ENCODE results near the gene TNFRSF1A.
A peak's percentile ranks its signal among the peaks of the same experiment; 100 is the strongest.

TNFRSF1A gene

DNA sequence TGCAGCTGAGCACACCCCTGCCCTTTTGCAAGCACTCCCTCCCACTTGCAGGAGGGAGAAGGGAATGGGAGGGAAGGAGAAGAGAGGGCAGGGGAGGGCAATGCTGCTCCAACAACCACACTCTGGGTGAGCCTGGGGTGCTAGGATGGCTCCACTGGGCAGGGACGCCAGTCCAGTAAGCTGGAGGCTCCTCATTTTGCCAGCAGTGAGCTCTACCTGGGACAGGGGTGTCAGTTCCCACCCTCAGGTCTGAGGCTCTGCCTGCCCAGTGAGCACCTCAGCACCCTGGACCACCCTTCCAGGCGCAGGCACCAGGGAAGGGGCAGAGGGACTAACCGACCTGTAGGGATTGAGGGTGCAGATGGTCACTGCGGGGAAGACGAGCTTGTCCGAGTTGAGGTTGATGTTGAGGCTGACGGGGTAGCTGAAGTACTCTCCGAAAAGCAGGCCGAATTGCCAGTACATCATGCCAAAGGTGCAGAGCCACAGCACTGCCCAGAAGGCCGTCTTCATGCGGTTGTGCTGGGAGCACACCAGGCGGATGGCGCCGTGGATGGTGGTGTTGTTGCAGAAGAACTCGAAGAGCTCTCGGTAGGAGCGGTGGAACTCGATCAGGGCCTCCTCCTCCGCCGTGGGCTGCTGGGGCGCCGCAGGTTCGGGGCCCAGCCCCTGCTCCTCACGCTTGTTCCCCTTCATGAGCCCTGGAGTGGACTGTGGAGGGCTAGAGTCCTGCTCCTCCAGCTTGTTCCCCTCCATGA is 32.3 kb upstream of the TNFRSF1A start:
- TF ChIP-seq, protein P1, sequence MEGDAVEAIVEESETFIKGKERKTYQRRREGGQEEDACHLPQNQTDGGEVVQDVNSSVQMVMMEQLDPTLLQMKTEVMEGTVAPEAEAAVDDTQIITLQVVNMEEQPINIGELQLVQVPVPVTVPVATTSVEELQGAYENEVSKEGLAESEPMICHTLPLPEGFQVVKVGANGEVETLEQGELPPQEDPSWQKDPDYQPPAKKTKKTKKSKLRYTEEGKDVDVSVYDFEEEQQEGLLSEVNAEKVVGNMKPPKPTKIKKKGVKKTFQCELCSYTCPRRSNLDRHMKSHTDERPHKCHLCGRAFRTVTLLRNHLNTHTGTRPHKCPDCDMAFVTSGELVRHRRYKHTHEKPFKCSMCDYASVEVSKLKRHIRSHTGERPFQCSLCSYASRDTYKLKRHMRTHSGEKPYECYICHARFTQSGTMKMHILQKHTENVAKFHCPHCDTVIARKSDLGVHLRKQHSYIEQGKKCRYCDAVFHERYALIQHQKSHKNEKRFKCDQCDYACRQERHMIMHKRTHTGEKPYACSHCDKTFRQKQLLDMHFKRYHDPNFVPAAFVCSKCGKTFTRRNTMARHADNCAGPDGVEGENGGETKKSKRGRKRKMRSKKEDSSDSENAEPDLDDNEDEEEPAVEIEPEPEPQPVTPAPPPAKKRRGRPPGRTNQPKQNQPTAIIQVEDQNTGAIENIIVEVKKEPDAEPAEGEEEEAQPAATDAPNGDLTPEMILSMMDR (IDR thresholded peaks at IDR 0.05; ENCODE audit: low read depth, low read length) = no peak
- no peak for DNase-seq (ENCODE audit: low read depth in 2 of 2)
- H3K4me3 ChIP-seq (replicated peaks in 1 of 2; ENCODE audit: low read depth in 2 of 2, low read length in 2 of 2) = no peak overlapping the region

DNA sequence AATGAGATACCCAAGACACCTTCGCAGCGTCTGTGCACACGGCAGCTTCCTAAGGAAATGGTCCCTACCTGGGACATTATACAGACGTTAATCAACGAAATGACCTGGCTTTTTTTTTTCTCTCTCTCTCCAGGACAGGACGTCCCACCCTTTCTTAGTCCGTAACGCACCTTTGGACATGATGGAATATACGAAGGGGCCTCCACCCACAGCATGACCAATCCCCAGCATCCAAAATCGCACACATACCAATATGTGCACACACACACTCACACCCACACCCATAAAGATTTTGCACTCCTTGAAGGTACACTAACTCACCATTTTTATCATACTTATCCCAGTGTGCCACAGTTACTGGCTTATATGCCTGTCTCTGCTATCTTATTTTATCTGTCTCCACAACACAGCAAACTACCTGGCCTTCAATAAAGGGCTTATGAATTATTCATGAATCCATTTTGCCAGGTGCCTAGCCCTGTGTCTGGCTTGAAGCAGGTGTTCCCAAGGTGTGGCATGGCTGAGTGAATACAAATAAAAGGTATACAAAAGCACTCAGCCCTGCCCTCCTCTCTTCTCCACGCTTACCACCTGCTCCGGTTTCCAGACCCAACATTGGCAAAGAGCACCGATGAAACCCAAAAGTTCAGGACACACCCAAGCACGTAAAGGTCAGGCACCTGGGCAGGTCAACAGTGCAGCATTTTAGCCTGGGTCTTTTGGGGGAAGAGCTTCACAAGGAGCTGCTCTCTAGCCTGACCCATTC is 31.3 kb upstream of the TNFRSF1A start:
- no peak overlapping the region for H3K4me3 ChIP-seq (replicated peaks in 1 of 2; ENCODE audit: low read depth in 2 of 2, low read length in 2 of 2)
- DNase-seq (ENCODE audit: low read depth in 2 of 2) = no peak

DNA sequence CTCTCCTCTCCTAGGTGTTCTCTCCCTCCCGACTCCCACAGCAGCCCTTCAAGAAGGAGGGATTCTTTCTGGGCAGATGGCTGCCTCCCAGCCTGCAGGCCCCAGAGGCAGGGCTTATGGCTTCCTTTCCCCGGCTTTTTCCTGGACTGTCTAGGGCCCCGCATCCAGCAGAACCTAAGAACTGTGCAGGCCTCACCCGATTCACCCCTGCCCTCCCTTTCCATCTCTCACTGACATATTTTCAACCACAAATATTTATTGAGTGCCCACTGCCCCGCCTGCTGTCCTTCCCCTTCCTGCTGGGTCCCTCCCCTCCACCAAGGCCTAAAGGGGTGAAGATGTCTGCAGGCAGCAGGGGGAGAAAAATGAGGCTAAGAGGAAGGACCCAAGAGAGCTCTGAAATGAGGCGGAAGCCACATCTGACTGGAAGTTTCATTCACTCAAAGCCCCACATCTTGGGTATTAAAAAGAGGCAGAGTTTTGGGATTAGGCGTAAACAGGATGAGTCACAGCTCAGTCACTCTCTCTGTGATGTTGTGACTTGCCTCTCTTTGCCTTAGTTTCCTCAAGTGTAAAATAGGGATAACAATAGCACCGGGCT is 30.6 kb upstream of the TNFRSF1A start:
- no peak overlapping the region for H3K4me3 ChIP-seq (replicated peaks in 1 of 2; ENCODE audit: low read depth in 2 of 2, low read length in 2 of 2)
- peak; percentile 82 to 90 for DNase-seq (ENCODE audit: low read depth in 2 of 2)
- TF ChIP-seq, protein P1 (IDR thresholded peaks at IDR 0.05; ENCODE audit: low read depth, low read length) = no peak

More for the DNA sequence above, 31.3 kb upstream of the TNFRSF1A start:
- TF ChIP-seq, protein P1 (IDR thresholded peaks at IDR 0.05; ENCODE audit: low read depth, low read length) = no peak

DNA sequence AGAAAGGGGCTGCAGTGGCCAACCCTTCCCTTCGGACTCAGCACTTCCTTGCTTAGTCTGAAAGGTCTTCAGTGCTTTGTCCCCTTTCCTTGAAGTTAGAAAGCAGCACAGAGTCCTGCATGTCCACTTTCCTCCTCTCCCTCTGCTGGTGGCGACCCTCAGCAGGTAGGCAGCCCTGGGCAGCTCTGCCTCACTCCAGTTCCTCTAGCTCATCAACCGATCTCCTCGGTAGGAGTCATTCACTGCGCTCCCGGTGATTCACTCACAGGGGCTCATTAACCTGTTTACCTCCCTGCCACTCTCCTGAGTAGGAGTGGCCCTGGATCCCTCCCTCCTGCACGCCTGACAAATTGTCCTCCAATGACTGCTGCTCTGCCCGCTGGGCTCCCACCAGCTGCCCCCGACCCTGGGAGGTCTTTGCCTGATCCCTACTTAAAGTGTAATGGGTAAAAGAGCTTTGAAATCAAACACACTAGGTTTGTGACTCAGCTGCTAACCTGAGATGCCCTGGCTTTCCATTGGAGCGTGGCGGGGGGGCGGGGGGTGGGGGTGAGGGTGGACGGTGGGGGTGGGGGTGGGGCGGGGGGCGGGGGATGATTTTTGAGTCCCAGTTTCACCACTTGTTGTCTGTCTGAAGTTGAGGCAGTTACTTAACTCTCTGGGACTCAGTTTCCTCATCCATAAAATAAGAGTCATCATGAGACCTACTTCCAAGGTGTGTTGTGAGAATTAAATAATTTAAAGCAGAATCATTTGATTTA is 29.3 kb upstream of the TNFRSF1A start:
- peak; percentile 46 to 49 for DNase-seq (ENCODE audit: low read depth in 2 of 2)
- no peak overlapping the region for H3K4me3 ChIP-seq (replicated peaks in 1 of 2; ENCODE audit: low read depth in 2 of 2, low read length in 2 of 2)
- TF ChIP-seq, protein P1 (IDR thresholded peaks at IDR 0.05; ENCODE audit: low read depth, low read length) = peak; percentile 7

DNA sequence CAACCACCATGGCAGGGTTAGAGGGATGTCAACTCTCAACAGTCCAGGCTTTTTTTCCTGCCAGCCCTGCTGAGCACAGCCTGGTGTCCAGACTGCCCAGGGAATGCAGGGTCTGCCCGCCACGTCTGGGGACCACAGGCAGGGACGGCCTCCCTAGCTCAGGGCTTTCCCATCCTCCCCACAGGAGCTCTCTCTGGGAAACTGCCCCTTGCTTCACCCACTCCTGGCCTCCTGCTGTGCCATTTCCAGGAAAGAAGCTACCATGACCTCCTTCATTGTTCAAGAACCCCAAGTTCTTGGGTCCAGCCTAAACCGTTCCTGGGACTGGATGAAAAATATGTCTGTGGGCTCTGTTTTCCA is 28.7 kb upstream of the TNFRSF1A start:
- DNase-seq (ENCODE audit: low read depth in 2 of 2) = no peak
- TF ChIP-seq, protein P1 (IDR thresholded peaks at IDR 0.05; ENCODE audit: low read depth, low read length) = no peak
- no peak overlapping the region for H3K4me3 ChIP-seq (replicated peaks in 1 of 2; ENCODE audit: low read depth in 2 of 2, low read length in 2 of 2)

DNA sequence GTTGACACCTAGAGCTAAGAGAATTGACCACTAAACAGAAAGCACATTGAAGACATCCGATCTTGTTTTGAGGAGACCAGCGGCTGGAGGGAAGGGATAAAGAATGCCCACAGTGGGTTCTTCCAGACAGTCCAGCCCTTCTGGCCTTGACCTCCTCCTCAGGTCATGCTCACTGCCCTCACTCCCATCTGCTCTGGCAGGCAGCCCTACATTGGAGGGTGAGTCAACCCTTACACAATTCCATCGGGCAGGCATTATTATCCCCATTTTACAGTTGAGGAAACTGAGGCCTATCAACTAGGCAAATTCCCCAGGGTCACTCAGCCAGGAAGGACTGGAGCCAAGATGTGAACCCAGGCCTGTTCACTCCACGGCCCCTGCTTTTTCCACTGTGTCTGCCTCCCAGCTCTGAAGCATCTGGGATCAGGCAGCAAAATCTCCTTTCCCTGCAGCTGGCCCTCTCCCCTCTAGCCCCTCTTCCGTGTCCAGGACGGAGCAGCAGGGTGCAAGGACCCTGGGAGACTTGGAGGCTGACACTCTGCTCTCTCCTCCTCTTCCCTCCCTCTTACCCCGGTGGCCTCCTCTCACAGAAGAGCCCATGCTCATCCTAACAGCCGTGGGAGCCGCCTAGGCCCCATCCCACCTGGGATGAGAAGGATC is 28.2 kb upstream of the TNFRSF1A start:
- H3K4me3 ChIP-seq (replicated peaks in 1 of 2; ENCODE audit: low read depth in 2 of 2, low read length in 2 of 2) = no peak overlapping the region
- TF ChIP-seq, protein P1 (IDR thresholded peaks at IDR 0.05; ENCODE audit: low read depth, low read length) = no peak
- peak; percentile 42 to 48 for DNase-seq (ENCODE audit: low read depth in 2 of 2)

Data from cardiac fibroblast (primary cell).